NT2/D1 (cell line): ENCODE measurements around the gene PCMTD2.
"Not testable (repeated sequence)": the region's sequence is repeated elsewhere in the genome, so short reads cannot be mapped to it uniquely, and the experiment has no call there.

Source experiments
- DNase-seq: peaks from one replicate; pipeline ENCODE4 v3.0.0-alpha.2; 2011; ENCODE audit warnings: low read depth, low spot score
- H3K27me3 ChIP-seq: 2 replicates; pipeline ENCODE4 v1.6.0; 2011; ENCODE audit warnings: mild to moderate bottlenecking; ENCODE audit not compliant: insufficient read length, insufficient read depth
- H3K36me3 ChIP-seq: 2 replicates; pipeline ENCODE4 v1.6.1; 2011; ENCODE audit warnings: mild to moderate bottlenecking, low read length, mixed read lengths; ENCODE audit not compliant: insufficient read depth, insufficient read length
- H3K4me1 ChIP-seq: 2 replicates; pipeline ENCODE4 v1.5.1; 2011; ENCODE audit not compliant: insufficient read depth, insufficient read length
- H3K4me3 ChIP-seq: 2 replicates; pipeline ENCODE4 v1.5.1; 2011; ENCODE audit warnings: low read depth; ENCODE audit not compliant: insufficient read length
- H3K9ac ChIP-seq: 2 replicates; pipeline ENCODE4 v1.6.0; 2011; ENCODE audit warnings: low read depth; ENCODE audit not compliant: insufficient read length
- H3K9me3 ChIP-seq: 2 replicates; pipeline ENCODE4 v1.5.1; 2011; ENCODE audit warnings: mild to moderate bottlenecking, low read length; ENCODE audit not compliant: insufficient read depth
- SUZ12 ChIP-seq: IDR thresholded peaks from 2 replicates; pipeline ENCODE4 v1.6.1; 2011; ENCODE audit not compliant: insufficient read length, insufficient read depth; ENCODE audit errors: extremely low read depth
- YY1 ChIP-seq: IDR thresholded peaks from 2 replicates; pipeline ENCODE4 v1.6.1; 2011; ENCODE audit not compliant: insufficient read length, insufficient read depth
- ZNF274 ChIP-seq: IDR thresholded peaks from 2 replicates; pipeline ENCODE4 v1.6.1; 2011; ENCODE audit warnings: mild to moderate bottlenecking, low read depth, low read length

Gene PCMTD2

DNA sequence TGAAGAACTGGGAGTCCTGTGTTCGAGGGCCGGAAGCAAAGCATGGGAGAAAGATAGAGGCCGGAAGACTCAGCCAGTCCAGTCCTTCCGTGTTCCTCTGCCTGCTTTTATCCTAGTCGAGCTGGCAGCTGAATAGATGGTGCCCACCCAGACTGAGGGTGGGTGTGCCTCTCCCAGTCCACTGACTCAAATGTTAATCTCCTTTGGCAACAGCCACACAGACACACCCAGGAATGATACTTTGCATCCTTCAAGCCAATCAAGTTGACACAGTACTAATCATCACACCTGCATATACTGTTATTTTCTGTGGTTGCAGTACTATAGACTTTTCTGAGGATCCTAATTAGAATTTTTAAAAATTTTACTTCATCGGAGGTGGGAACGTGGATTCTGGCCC lies 21.3 kb downstream of the PCMTD2 start:
- DNase-seq, result no peak
- Histone ChIP-seq H3K4me1 (no peaks in the 10 kb centered on the region), H3K9ac (no peak overlapping the region), H3K27me3 (no peaks in the 10 kb centered on the region), H3K36me3 (peaks cover 15% of the 10 kb centered on the region), H3K4me3 (no peak overlapping the region), H3K9me3 (no peaks in the 10 kb centered on the region; the same call in 1 of the 2 replicates)
- TF ChIP-seq YY1, result no peak
- no peak for TF ChIP-seq SUZ12
- TF ChIP-seq ZNF274, result no peak

- H3K4me1 ChIP-seq, result no peaks in the 10 kb centered on the region
- TF ChIP-seq ZNF274 (no peak), SUZ12 (no peak), YY1 (no peak)
- H3K27me3 ChIP-seq, result no peaks in the 10 kb centered on the region
- peaks cover 7% of the 10 kb centered on the region; the same call in 1 of the 2 replicates for H3K9me3 ChIP-seq
- H3K4me3 ChIP-seq, result no peak overlapping the region
- H3K36me3 ChIP-seq, result peaks cover 15% of the 10 kb centered on the region
- H3K9ac ChIP-seq, result no peak overlapping the region
- no peak for DNase-seq
These were observed 22.2 kb downstream of the PCMTD2 start for GRCh38 chr20:64277571-64278316.

DNA sequence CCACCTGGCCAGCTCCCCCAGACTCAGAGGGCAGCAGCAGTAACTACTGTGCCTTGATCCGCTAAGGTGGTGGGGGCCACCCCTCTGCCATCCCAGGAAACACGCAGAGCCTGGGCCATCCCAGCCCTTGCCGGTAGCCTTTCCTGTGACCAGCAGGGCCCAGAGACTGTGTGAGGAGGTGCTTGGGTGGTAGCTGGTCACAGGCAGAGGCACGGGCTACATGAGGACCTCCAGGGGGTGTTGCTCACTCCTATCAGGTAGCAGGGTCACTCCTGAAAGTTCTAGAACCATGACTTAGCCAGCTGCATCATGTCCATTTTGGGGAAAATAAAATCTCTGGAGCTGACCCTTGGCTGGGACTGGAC lies 22.8 kb downstream of the PCMTD2 start:
- no peak for DNase-seq
- no peaks in the 10 kb centered on the region for H3K4me1 ChIP-seq
- H3K9ac ChIP-seq, result no peak overlapping the region
- no peak overlapping the region for H3K4me3 ChIP-seq
- peaks cover 11% of the 10 kb centered on the region for H3K36me3 ChIP-seq
- peaks cover 12% of the 10 kb centered on the region; the same call in 1 of the 2 replicates for H3K9me3 ChIP-seq
- TF ChIP-seq ZNF274 (no peak), SUZ12 (no peak), YY1 (no peak)
- no peaks in the 10 kb centered on the region for H3K27me3 ChIP-seq

GRCh38 chr20:64279826-64280459 lies 24.4 kb downstream of the PCMTD2 start:
- Histone ChIP-seq H3K4me1 (no peaks in the 10 kb centered on the region), H3K9me3 (peaks cover 28% of the 10 kb centered on the region), H3K4me3 (no peak overlapping the region), H3K36me3 (peaks cover 4% of the 10 kb centered on the region), H3K9ac (no peak overlapping the region), H3K27me3 (no peaks in the 10 kb centered on the region)
- no peak for DNase-seq
- TF ChIP-seq YY1, result no peak

DNA sequence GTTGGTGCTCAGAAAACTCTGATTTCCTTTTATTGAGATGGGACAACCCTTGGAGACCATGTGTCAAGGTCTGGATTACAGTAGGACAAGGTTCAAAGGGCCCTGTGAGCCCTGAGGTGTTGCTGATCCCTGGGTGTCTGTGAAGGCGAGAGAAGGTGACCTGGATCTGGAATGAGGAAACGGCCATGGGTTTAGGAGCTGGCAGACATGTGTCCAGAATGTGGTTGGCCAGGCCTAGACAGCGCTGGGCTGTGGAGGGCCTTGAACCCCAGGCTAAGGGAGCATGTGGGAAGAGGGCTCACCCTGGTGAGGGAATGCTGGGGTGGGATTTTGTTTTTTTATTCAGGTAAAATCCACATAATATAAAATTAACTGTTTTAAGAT lies 24.9 kb downstream of the PCMTD2 start:
- peaks cover 33% of the 10 kb centered on the region for H3K9me3 ChIP-seq
- no peak overlapping the region for H3K4me3 ChIP-seq
- no peak overlapping the region for H3K9ac ChIP-seq
- no peaks in the 10 kb centered on the region for H3K27me3 ChIP-seq
- H3K36me3 ChIP-seq, result peaks cover 4% of the 10 kb centered on the region
- no peaks in the 10 kb centered on the region for H3K4me1 ChIP-seq
- DNase-seq, result no peak
- TF ChIP-seq SUZ12 (no peak), ZNF274 (no peak), YY1 (no peak)

DNA sequence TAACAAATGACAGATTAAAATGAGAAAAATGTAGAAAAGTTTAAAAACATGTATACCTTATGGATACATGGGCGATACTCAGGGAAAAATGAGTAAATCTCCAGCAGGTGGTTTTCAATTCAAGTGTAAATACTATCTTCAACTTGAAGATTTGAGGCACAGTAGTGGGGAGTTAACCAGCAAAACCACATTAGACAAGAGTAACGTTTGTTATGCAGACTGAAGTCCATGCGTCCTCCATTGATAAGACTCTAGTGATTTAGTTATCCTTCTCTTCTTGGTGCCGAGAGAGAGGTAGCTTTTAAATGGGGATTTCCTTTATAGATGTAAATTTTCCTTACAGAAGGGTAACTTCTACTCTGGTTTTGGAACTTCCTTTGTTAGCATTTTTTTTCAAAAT lies 28.1 kb downstream of the PCMTD2 start:
- Histone ChIP-seq H3K36me3 (no peaks in the 10 kb centered on the region), H3K9me3 (peaks cover 53% of the 10 kb centered on the region), H3K27me3 (no peaks in the 10 kb centered on the region), H3K4me3 (no peak overlapping the region), H3K4me1 (no peaks in the 10 kb centered on the region), H3K9ac (no peak overlapping the region)
- no peak for DNase-seq
- TF ChIP-seq ZNF274 (no peak), SUZ12 (no peak), YY1 (no peak)

- not testable (repeated sequence) for H3K36me3 ChIP-seq, H3K27me3 ChIP-seq, H3K4me1 ChIP-seq, H3K4me3 ChIP-seq, H3K9ac ChIP-seq
- peaks cover 53% of the 10 kb centered on the region for H3K9me3 ChIP-seq
- peak; percentile 51 for DNase-seq
These were observed 30.3 kb downstream of the PCMTD2 start for GRCh38 chr20:64285579-64286446.

DNA sequence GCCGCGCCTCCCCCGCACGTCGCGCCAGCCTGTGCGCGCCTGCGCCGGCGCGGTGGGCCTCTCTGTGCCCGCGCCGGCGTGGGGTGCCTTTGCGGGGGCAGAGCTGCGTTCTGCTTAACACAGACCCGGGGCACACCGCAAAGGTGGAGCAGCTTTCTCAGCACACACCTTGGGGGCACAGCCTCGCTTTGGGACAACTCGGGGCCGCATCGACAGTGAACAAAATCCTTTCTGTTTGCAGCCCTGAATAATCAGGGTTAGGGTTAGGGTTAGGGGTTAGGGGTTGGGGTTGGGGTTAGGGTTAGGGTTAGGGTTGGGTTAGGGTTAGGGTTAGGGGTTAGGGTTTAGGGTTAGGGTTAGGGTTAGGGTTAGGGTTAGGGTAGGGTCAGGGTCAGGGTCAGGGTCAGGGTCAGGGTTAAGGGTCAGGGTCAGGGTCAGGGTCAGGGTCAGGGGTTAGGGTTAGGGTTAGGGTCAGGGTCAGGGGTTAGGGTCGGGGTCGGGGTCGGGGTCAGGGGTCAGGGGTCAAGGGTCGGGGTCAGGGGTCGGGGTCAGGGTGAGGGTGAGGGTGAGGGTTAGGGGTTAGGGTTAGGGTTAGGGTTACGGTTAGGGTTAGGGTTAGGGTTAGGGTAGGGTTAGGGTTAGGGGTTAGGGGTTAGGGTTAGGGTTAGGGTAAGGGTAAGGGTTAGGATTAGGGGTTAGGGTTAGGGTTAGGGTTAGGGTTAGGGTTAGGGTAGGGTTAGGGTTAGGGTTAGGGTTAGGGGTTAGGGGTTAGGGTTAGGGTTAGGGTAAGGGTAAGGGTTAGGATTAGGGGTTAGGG lies 31.1 kb downstream of the PCMTD2 start:
- not testable (repeated sequence) for H3K27me3 ChIP-seq, H3K4me1 ChIP-seq, H3K36me3 ChIP-seq, H3K4me3 ChIP-seq, DNase-seq, H3K9ac ChIP-seq
- peaks cover 53% of the 10 kb centered on the region for H3K9me3 ChIP-seq

GRCh38 chr20:64287264-64287590 lies 31.7 kb downstream of the PCMTD2 start:
- not testable (repeated sequence) for DNase-seq, H3K36me3 ChIP-seq, H3K9ac ChIP-seq, H3K27me3 ChIP-seq, H3K4me1 ChIP-seq, H3K4me3 ChIP-seq
- peaks cover 51% of the 10 kb centered on the region for H3K9me3 ChIP-seq

GRCh38 chr20:64292167-64292566 lies 36.6 kb downstream of the PCMTD2 start:
- not testable (repeated sequence) for H3K27me3 ChIP-seq, H3K4me1 ChIP-seq

More at GRCh38 chr20:64292167-64292566, 36.6 kb downstream of the PCMTD2 start:
- H3K9ac ChIP-seq, H3K36me3 ChIP-seq, H3K4me3 ChIP-seq, DNase-seq, H3K9me3 ChIP-seq: not testable (repeated sequence)
